Suprapubic skin (tissue), 4 donors: Measurements from ENCODE around the gene ANO4. TPM values are rescaled to one million over a fixed set of nuclear protein-coding genes. Genes with fewer than 3 reads are reported as not detected.
"Not testable (repeated sequence)": the region's sequence is repeated elsewhere in the genome, so short reads cannot be mapped to it uniquely, and the experiment has no call there.

Experiments used
- DNase-seq, 2 donors: peaks; one replicate each; pipeline ENCODE4 v3.0.0-alpha.2; 2019; ENCODE audit warnings: low spot score in 2 of 2
- H3K27ac ChIP-seq: fragments of 200-600 bp; sonication (generic); one replicate; pipeline ENCODE4 v1.5.1; 2019
- H3K27me3 ChIP-seq: fragments of 200-600 bp; sonication (generic); one replicate; pipeline ENCODE4 v1.5.1; 2019
- H3K36me3 ChIP-seq: fragments of 200-600 bp; sonication (generic); one replicate; pipeline ENCODE4 v1.5.1; 2019
- H3K4me1 ChIP-seq: fragments of 200-600 bp; sonication (generic); one replicate; pipeline ENCODE4 v1.5.1; 2019
- H3K4me3 ChIP-seq: fragments of 200-600 bp; sonication (generic); one replicate; pipeline ENCODE4 v1.5.1; 2019; ENCODE audit warnings: mild to moderate bottlenecking
- H3K9me3 ChIP-seq: fragments of 200-600 bp; sonication (generic); one replicate; pipeline ENCODE4 v1.5.1; 2019
- EP300 ChIP-seq: sonication (generic); formaldehyde crosslinking; IDR thresholded peaks from one replicate; pipeline ENCODE4 v1.6.1; 2017; ENCODE audit warnings: antibody characterized with exemption
- POLR2A ChIP-seq, 2 donors: fragments of 450-650 bp; IDR thresholded peaks; one replicate each; pipeline ENCODE4 v1.6.1; 2017; ENCODE audit warnings: antibody characterized with exemption in 2 of 2, mild to moderate bottlenecking in 2 of 2, moderate library complexity in 2 of 2
- POLR2AphosphoS5 ChIP-seq, 3 donors: sonication (generic); formaldehyde crosslinking; IDR thresholded peaks; one replicate each; pipeline ENCODE4 v1.6.1; 2017; ENCODE audit warnings: antibody characterized with exemption in 3 of 3
- WGBS: methylation state at CpG from one replicate; pipeline ENCODE4 v1.1.5; 2018; 5-methylcytosine and 5-hydroxymethylcytosine counted together
- total RNA-seq, 4 donors: library from RNA; depleted of rRNA; stranded (reverse); fragments of >200 nt; gene quantifications; one replicate each; pipeline ENCODE4 v1.1.0, GENCODE V29; 2016
- TF ChIP-seq, protein P1 (sequence below), 2 donors: fragments of 200-600 bp in 1 of 2; fragments of 450-650 bp in 1 of 2; sonication (generic) in 1 of 2; IDR thresholded peaks; one replicate each; pipeline ENCODE4 v1.5.1; 2016 to 2019; ENCODE audit warnings: antibody characterized with exemption in 2 of 2, mild to moderate bottlenecking in 1 of 2, moderate library complexity in 1 of 2

The ANO4 gene
- total RNA-seq, 4 donors from 2014 or later = 0.30 to 1.2 TPM; not detected in 2

- 24% methylated on average over 5 of the region's 5 CpGs for WGBS
- H3K4me3 ChIP-seq = no peak overlapping the region
- H3K4me1 ChIP-seq = no peaks in the 10 kb centered on the region
- no peaks in the 10 kb centered on the region for H3K9me3 ChIP-seq
- no peaks in the 10 kb centered on the region for H3K27me3 ChIP-seq
- no peak for DNase-seq
- H3K27ac ChIP-seq = no peak overlapping the region
- H3K36me3 ChIP-seq = no peaks in the 10 kb centered on the region
- TF ChIP-seq POLR2AphosphoS5 (IDR thresholded peaks at IDR 0.05) (no peak), EP300 (no peak)
- TF ChIP-seq, protein P1, sequence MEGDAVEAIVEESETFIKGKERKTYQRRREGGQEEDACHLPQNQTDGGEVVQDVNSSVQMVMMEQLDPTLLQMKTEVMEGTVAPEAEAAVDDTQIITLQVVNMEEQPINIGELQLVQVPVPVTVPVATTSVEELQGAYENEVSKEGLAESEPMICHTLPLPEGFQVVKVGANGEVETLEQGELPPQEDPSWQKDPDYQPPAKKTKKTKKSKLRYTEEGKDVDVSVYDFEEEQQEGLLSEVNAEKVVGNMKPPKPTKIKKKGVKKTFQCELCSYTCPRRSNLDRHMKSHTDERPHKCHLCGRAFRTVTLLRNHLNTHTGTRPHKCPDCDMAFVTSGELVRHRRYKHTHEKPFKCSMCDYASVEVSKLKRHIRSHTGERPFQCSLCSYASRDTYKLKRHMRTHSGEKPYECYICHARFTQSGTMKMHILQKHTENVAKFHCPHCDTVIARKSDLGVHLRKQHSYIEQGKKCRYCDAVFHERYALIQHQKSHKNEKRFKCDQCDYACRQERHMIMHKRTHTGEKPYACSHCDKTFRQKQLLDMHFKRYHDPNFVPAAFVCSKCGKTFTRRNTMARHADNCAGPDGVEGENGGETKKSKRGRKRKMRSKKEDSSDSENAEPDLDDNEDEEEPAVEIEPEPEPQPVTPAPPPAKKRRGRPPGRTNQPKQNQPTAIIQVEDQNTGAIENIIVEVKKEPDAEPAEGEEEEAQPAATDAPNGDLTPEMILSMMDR (IDR thresholded peaks at IDR 0.05) = no peak
Measured at GRCh38 chr12:100987552-100988521, 193.3 kb downstream of the ANO4 start.

GRCh38 chr12:100989509-100989908 is 194.9 kb downstream of the ANO4 start:
- H3K4me1 ChIP-seq, H3K4me3 ChIP-seq, H3K9me3 ChIP-seq: not testable (repeated sequence)

GRCh38 chr12:100991102-100991501 is 196.5 kb downstream of the ANO4 start:
- Histone ChIP-seq H3K27me3 (no peaks in the 10 kb centered on the region), H3K9me3 (no peaks in the 10 kb centered on the region), H3K4me3 (no peak overlapping the region), H3K27ac (no peak overlapping the region), H3K36me3 (no peaks in the 10 kb centered on the region), H3K4me1 (no peaks in the 10 kb centered on the region)
- WGBS = 46% methylated on average over 2 of the region's 2 CpGs
- no peak for TF ChIP-seq POLR2AphosphoS5 (IDR thresholded peaks at IDR 0.05)
- no peak for TF ChIP-seq POLR2A (IDR thresholded peaks at IDR 0.05)
- TF ChIP-seq EP300 = no peak
- TF ChIP-seq, protein P1 (IDR thresholded peaks at IDR 0.05) = no peak
- DNase-seq = no peak

More at GRCh38 chr12:100989509-100989908, 194.9 kb downstream of the ANO4 start:
- H3K27ac ChIP-seq, H3K27me3 ChIP-seq, H3K36me3 ChIP-seq, DNase-seq: not testable (repeated sequence)

DNA sequence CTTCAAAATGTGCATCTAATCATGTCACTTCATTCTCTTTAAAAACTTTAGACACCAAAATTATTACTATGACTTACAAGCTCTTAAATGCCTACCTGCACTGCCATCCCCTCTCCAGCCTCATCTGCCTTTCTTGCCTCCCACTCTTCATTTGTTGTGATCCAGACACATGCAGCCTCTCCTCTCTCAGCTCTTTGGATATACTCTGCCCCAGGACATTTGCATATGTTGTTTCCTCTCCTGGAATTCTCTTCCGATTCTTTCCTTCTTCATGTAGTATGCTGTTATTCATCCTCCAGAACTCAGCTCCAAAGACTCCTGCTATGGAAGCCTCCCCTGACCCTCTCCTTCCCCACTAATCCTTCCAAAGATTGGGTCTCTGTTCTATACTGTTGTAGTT is 197.6 kb downstream of the ANO4 start:
- Histone ChIP-seq H3K36me3 (no peaks in the 10 kb centered on the region), H3K4me1 (no peaks in the 10 kb centered on the region), H3K4me3 (no peak overlapping the region), H3K9me3 (no peaks in the 10 kb centered on the region), H3K27ac (no peak overlapping the region), H3K27me3 (no peaks in the 10 kb centered on the region)
- TF ChIP-seq POLR2A (IDR thresholded peaks at IDR 0.05) = no peak
- TF ChIP-seq, protein P1 (IDR thresholded peaks at IDR 0.05) = no peak
- TF ChIP-seq EP300 = no peak
- TF ChIP-seq POLR2AphosphoS5 (IDR thresholded peaks at IDR 0.05) = no peak
- no peak for DNase-seq
- WGBS = 92% methylated on average over 1 of the region's 1 CpG

GRCh38 chr12:100993916-100994450 is 199.4 kb downstream of the ANO4 start:
- no peaks in the 10 kb centered on the region for H3K9me3 ChIP-seq
- DNase-seq = no peak

More at GRCh38 chr12:100993916-100994450, 199.4 kb downstream of the ANO4 start:
- no peaks in the 10 kb centered on the region for H3K27me3 ChIP-seq
- no peak overlapping the region for H3K27ac ChIP-seq
- H3K4me1 ChIP-seq = no peaks in the 10 kb centered on the region
- no peaks in the 10 kb centered on the region for H3K36me3 ChIP-seq
- H3K4me3 ChIP-seq = no peak overlapping the region
- WGBS = 95% methylated on average over 2 of the region's 2 CpGs
- TF ChIP-seq EP300 (no peak), POLR2AphosphoS5 (IDR thresholded peaks at IDR 0.05) (no peak), POLR2A (IDR thresholded peaks at IDR 0.05) (no peak)
- TF ChIP-seq, protein P1 (IDR thresholded peaks at IDR 0.05) = no peak
